Smooth muscle cell (in vitro differentiated cells): ENCODE measurements around the gene CD3E. TPM values are rescaled to one million over a fixed set of nuclear protein-coding genes. Genes with fewer than 3 reads are reported as not detected.

Experiments used
- DNase-seq: peaks from one replicate; lab custom pipeline; 2025; ENCODE audit not compliant: unreplicated experiment; lab: John Stamatoyannopoulos, UW
- H2AFZ ChIP-seq: fragments of 200-600 bp; sonication (generic); 2 replicates; pipeline ENCODE4 v1.6.0; 2016; ENCODE audit warnings: antibody characterized with exemption, low read depth, mild to moderate bottlenecking
- H3F3A ChIP-seq: fragments of 200-600 bp; sonication (generic); 2 replicates; pipeline ENCODE4 v1.6.0; 2017; ENCODE audit warnings: antibody characterized with exemption, low read depth
- H3K27ac ChIP-seq: fragments of 200-600 bp; sonication (generic); 2 replicates; pipeline ENCODE4 v1.5.1; 2016; ENCODE audit warnings: low read depth, mild to moderate bottlenecking
- H3K27me3 ChIP-seq: fragments of 200-600 bp; sonication (generic); 2 replicates; pipeline ENCODE4 v1.6.1; 2016; ENCODE audit warnings: low read depth, mild to moderate bottlenecking
- H3K36me3 ChIP-seq: fragments of 200-600 bp; sonication (generic); 2 replicates; pipeline ENCODE4 v1.5.1; 2016; ENCODE audit warnings: low read depth
- H3K4me1 ChIP-seq: fragments of 200-600 bp; sonication (generic); 2 replicates; pipeline ENCODE4 v1.5.1; 2016; ENCODE audit warnings: low read depth
- H3K4me2 ChIP-seq: fragments of 200-600 bp; sonication (generic); 2 replicates; pipeline ENCODE4 v1.6.0; 2016; ENCODE audit warnings: mild to moderate bottlenecking
- H3K4me3 ChIP-seq: fragments of 200-600 bp; sonication (generic); 2 replicates; pipeline ENCODE4 v1.5.1; 2016; ENCODE audit warnings: mild to moderate bottlenecking
- H3K79me2 ChIP-seq: fragments of 200-600 bp; sonication (generic); 2 replicates; pipeline ENCODE4 v1.6.0; 2016; ENCODE audit warnings: low read depth, mild to moderate bottlenecking
- H3K9ac ChIP-seq: fragments of 200-600 bp; sonication (generic); 2 replicates; pipeline ENCODE4 v1.6.0; 2016; ENCODE audit warnings: low read depth
- H3K9me3 ChIP-seq: fragments of 200-600 bp; sonication (generic); replicated peaks from 2 replicates; pipeline ENCODE4 v1.5.1; 2016; ENCODE audit warnings: low read depth
- H4K20me1 ChIP-seq: fragments of 200-600 bp; sonication (generic); 2 replicates; pipeline ENCODE4 v1.6.0; 2016; ENCODE audit warnings: low read depth
- WGBS: methylation state at CpG from one replicate; pipeline ENCODE4 v1.1.7; 2016; ENCODE audit warnings: low lambda C conversion rate; 5-methylcytosine and 5-hydroxymethylcytosine counted together
- polyA plus RNA-seq: library from polyadenylated mRNA; unstranded; fragments of >200 nt; fragmentation: Nextera tagmentation; extraction: Ambion mirVana; gene quantifications from 2 replicates; pipeline ENCODE4 v1.2.1, GENCODE V29; 2016
- total RNA-seq: library from RNA; depleted of rRNA; stranded (reverse); fragments of >200 nt; gene quantifications from 2 replicates; pipeline ENCODE4 v1.2.3, GENCODE V29; 2014
- TF ChIP-seq, protein P1 (sequence below): fragments of 200-600 bp; sonication (generic); IDR thresholded peaks from 2 replicates; pipeline ENCODE4 v1.5.1; 2017; ENCODE audit warnings: borderline replicate concordance, mild to moderate bottlenecking, antibody characterized with exemption; ENCODE audit not compliant: insufficient read depth, poor library complexity, severe bottlenecking

CD3E gene
- total and polyA plus RNA-seq, 2 experiments from 2014 or later = not detected

DNA sequence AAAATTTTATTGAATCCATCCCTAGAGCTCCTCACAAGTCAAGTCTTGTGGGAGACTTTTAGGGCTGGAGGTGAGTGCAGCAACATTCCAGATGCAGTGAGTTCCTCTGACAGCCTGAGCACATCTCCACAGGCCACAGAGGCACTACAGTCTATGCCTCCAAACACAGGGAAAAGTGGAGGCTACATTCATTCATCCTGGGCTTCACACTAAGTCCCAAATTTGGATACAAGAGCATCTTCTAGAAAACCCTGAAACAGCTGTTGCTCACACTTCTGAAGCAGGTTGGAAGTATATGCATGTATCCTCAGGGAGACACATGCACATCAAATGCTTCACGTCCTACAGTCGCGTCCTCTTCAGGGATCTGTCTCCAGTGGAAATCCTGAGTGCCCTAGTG, 36.7 kb downstream of the CD3E start:
- H3K27me3 ChIP-seq = peaks cover 13% of the 10 kb centered on the region
- no peak for DNase-seq
- TF ChIP-seq, protein P1, sequence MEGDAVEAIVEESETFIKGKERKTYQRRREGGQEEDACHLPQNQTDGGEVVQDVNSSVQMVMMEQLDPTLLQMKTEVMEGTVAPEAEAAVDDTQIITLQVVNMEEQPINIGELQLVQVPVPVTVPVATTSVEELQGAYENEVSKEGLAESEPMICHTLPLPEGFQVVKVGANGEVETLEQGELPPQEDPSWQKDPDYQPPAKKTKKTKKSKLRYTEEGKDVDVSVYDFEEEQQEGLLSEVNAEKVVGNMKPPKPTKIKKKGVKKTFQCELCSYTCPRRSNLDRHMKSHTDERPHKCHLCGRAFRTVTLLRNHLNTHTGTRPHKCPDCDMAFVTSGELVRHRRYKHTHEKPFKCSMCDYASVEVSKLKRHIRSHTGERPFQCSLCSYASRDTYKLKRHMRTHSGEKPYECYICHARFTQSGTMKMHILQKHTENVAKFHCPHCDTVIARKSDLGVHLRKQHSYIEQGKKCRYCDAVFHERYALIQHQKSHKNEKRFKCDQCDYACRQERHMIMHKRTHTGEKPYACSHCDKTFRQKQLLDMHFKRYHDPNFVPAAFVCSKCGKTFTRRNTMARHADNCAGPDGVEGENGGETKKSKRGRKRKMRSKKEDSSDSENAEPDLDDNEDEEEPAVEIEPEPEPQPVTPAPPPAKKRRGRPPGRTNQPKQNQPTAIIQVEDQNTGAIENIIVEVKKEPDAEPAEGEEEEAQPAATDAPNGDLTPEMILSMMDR = no peak
- 92% methylated on average over 3 of the region's 3 CpGs for WGBS
- H3K27ac ChIP-seq = no peak overlapping the region
- no peaks in the 10 kb centered on the region for H3K9me3 ChIP-seq
- no peak overlapping the region for H2AFZ ChIP-seq
- H3K9ac ChIP-seq = no peak overlapping the region
- no peaks in the 10 kb centered on the region for H3K4me1 ChIP-seq
- no peak overlapping the region for H3K4me2 ChIP-seq
- H3K4me3 ChIP-seq = no peak overlapping the region
- H3K79me2 ChIP-seq = no peaks in the 10 kb centered on the region
- H4K20me1 ChIP-seq = no peaks in the 10 kb centered on the region
- H3F3A ChIP-seq = no peaks in the 10 kb centered on the region
- no peaks in the 10 kb centered on the region for H3K36me3 ChIP-seq

GRCh38 chr11:118341815-118342489, 37.4 kb downstream of the CD3E start:
- H4K20me1 ChIP-seq = no peaks in the 10 kb centered on the region
- peaks cover 19% of the 10 kb centered on the region for H3K27me3 ChIP-seq
- no peaks in the 10 kb centered on the region for H3K4me1 ChIP-seq
- no peak overlapping the region for H3K4me3 ChIP-seq
- WGBS = 93% methylated on average over 5 of the region's 5 CpGs
- no peak overlapping the region for H3K9ac ChIP-seq
- H3K27ac ChIP-seq = no peak overlapping the region
- no peak overlapping the region for H3K4me2 ChIP-seq
- no peaks in the 10 kb centered on the region for H3K9me3 ChIP-seq
- H2AFZ ChIP-seq = no peak overlapping the region
- no peaks in the 10 kb centered on the region for H3K79me2 ChIP-seq
- H3K36me3 ChIP-seq = no peaks in the 10 kb centered on the region
- DNase-seq = no peak
- TF ChIP-seq, protein P1 = no peak
- H3F3A ChIP-seq = no peaks in the 10 kb centered on the region

DNA sequence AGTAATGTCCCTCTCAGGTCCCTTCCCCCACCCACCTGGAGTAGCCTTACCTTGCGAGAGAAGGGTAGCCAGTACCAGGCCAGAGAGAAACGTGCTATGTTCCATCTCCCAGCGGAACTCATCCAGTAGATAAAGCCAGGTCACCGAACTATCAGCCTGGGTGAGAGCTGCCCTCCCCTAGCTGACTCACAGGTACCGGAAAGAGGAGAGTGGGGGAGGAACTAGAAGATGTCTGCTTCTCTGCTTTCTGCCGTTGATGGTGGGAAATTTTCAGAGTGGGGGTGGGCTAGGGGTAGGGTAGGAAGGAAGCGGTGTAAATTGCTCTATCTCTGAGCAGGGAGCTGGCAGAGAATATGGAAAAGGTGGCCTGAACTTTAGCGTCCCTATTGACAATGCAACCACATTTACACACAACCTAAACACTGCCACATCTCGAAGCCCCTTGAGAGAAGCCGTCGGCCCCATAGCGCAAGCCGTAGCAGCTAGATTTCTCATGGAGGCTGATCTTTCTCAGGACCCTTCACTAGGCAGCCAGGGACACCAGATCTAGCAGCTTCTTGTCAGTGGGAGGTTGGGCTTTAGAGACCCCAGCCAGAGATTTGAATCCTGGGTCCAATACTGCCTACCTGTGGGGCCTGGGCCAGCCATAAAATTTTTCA, 38.1 kb downstream of the CD3E start, which contains the start of gene CD3D:
CD3D (minus strand) TSS at position 203 of the 659 bp plus-strand sequence; CDS start at position 105, 98 bp downstream.
- 79% methylated on average over 13 of the region's 13 CpGs for WGBS
- no peaks in the 10 kb centered on the region for H3K4me1 ChIP-seq
- no peak within 1 kb of the TSS for H3K27ac ChIP-seq
- no peak for DNase-seq
- H3K9me3 ChIP-seq = no peaks in the 10 kb centered on the region
- H3K9ac ChIP-seq = no peak within 1 kb of the TSS
- no peaks in the 10 kb centered on the region for H3F3A ChIP-seq
- TF ChIP-seq, protein P1 = no peak
- no peaks in the 10 kb centered on the region for H3K36me3 ChIP-seq
- no peaks in the 10 kb centered on the region for H3K79me2 ChIP-seq
- no peak within 1 kb of the TSS for H3K4me3 ChIP-seq
- no peak within 1 kb of the TSS for H2AFZ ChIP-seq
- no peaks in the 10 kb centered on the region for H4K20me1 ChIP-seq
- no peak within 1 kb of the TSS for H3K4me2 ChIP-seq
- H3K27me3 ChIP-seq = peaks cover 25% of the 10 kb centered on the region
